Heart left ventricle (tissue), 16 donors: ENCODE results near the gene BNIP3. TPM values are rescaled to one million over a fixed set of nuclear protein-coding genes. Genes with fewer than 3 reads are reported as not detected.

Experiments
- ATAC-seq, 4 donors: fragments of 200-7000 bp; cut with Tn5 transposase; one replicate each; pipeline ENCODE4 v1.9.1; 2020 to 2022; ENCODE audit warnings: moderate library complexity in 4 of 4, mild to moderate bottlenecking in 3 of 4, moderate number of reproducible peaks in 1 of 4
- DNase-seq, 5 donors: peaks; one replicate each; pipeline ENCODE4 v3.0.0-alpha.2; 2020
- H3K27ac ChIP-seq, 12 donors: fragments of 200-600 bp; sonication (generic) in 4 of 12; one replicate each; pipeline versions ENCODE4 v1.5.0 to v1.8.0; 2016 to 2022; ENCODE audit warnings: mild to moderate bottlenecking in 2 of 12
- H3K27me3 ChIP-seq, 9 donors: fragments of 200-600 bp; sonication (generic) in 2 of 9; one replicate each; pipeline versions ENCODE4 v1.5.1 to v1.8.0; 2016 to 2022; ENCODE audit warnings: mild to moderate bottlenecking in 3 of 9
- H3K36me3 ChIP-seq, 9 donors: fragments of 200-600 bp; sonication (generic) in 2 of 9; one replicate each; pipeline versions ENCODE4 v1.5.0 to v1.8.0; 2018 to 2022; ENCODE audit warnings: mild to moderate bottlenecking in 2 of 9
- H3K4me1 ChIP-seq, 12 donors: fragments of 200-600 bp; sonication (generic) in 4 of 12; one replicate each; pipeline versions ENCODE4 v1.5.0 to v1.8.0; 2016 to 2022; ENCODE audit warnings: mild to moderate bottlenecking in 3 of 12
- H3K4me3 ChIP-seq, 12 donors: fragments of 200-600 bp; sonication (generic) in 4 of 12; one replicate each; pipeline versions ENCODE4 v1.5.0 to v1.8.0; 2017 to 2022; ENCODE audit warnings: mild to moderate bottlenecking in 9 of 12, moderate library complexity in 4 of 12
- H3K9me3 ChIP-seq, 12 donors: fragments of 200-600 bp; sonication (generic) in 4 of 12; one replicate each; pipeline versions ENCODE4 v1.5.0 to v1.8.0; 2016 to 2022; ENCODE audit warnings: mild to moderate bottlenecking in 1 of 12
- CTCF ChIP-seq, 12 donors: fragments of 200-600 bp; sonication (generic) in 4 of 12; IDR thresholded peaks; one replicate each; pipeline versions ENCODE4 v1.5.0 to v1.8.0; 2018 to 2022; ENCODE audit warnings: antibody characterized with exemption in 12 of 12, mild to moderate bottlenecking in 5 of 12
- POLR2A ChIP-seq, 2 donors: fragments of 450-650 bp; IDR thresholded peaks; one replicate each; pipeline ENCODE4 v1.6.1; 2017; ENCODE audit warnings: antibody characterized with exemption in 2 of 2, mild to moderate bottlenecking in 2 of 2, moderate library complexity in 2 of 2
- WGBS, 4 donors: extraction: QIAGEN DNeasy Blood & Tissue Kit in 2 of 4; methylation state at CpG; one replicate each; pipeline versions ENCODE4 v1.1.5 to v1.1.7; 2013 to 2018; 5-methylcytosine and 5-hydroxymethylcytosine counted together
- intact Hi-C, 10 donors: fragments of 100-400 bp; cut with DNase I; formaldehyde crosslinking; loops; one replicate each; pipeline versions ENCODE4 v1.11.1 to v1.14.2; 2022
- polyA plus RNA-seq, 2 donors: library from polyadenylated mRNA; stranded (reverse); fragments of 200-250 nt; gene quantifications; one replicate each; pipeline ENCODE4 v1.2.3, GENCODE V29; 2013
- total RNA-seq, 9 donors: library from RNA; depleted of rRNA in 2 of 9; stranded (reverse); fragments of >200 nt in 2 of 9; fragmentation: NEBNext Ultra II Directional in 3 of 9; extraction: Animal tissue kit (Norgen Biotek cat#: 25700) in 3 of 9; gene quantifications; one replicate each; pipeline versions ENCODE4 v1.1.0 to v1.2.4, GENCODE V29; 2016 to 2023
- donor health status: ischemic (EF 13 %, LVEDD 7.1; RV severe dilation, severe dysfunction).
- donor health status: healthy with polysubstance abuse.
- donor health status: DM: no; HTN: yes; CAD: no.
- donor health status: DM: no; HTN: no; CAD: no.
- donor health status: ischemic (EF 25% LVEDD 6.9; RV normal size, moderate dysfunction).
- donor health status: ischemic (EF 25% LVEDD 5.7; RV mildly dilated, moderate dysfunction).
- donor health status: healthy.
- donor health status: DM: yes; HTN: yes; CAD: no.
- donor health status: ischemic (EF 35%, LVEDD 5.7; RV mildly dilated, moderate dysfunction).
- donor health status: nonischemic (EF 11% LVEDD 7.7; RV severe dilation, severe dysfunction).
- donor health status: DM: yes; HTN: yes; CAD: no.
- donor health status: PGD.
- donor health status: ischemic (EF 29% LVEDD 5.4; RV normal size, mild dysfunction).
- donor health status: nonischemic (EF 23%, LVEDD 6.1; RV moderate dilation, normal function).

The BNIP3 gene
- total and polyA plus RNA-seq, 11 donors = 48.1 to 711 (median 123) TPM

GRCh38 chr10:131998845-131999681, 17.3 kb upstream of the BNIP3 start:
- intact Hi-C loops = no loop called here
- DNase-seq = no peak
- no peaks in the 10 kb centered on the region for H3K27me3 ChIP-seq
- H3K4me1 ChIP-seq = peaks cover 0 to 41% (median 21%) of the 10 kb centered on the region in 12 donors
- 89 to 94% (median 92%) methylated on average over 11 to 18 of the region's 18 CpGs for WGBS, 4 donors
- peak overlapping the region in 3 of 12 donors; percentile 62 to 90 (median 70) for H3K27ac ChIP-seq
- no peaks in the 10 kb centered on the region for H3K36me3 ChIP-seq
- no peak for ATAC-seq
- TF ChIP-seq CTCF (IDR thresholded peaks at IDR 0.05) (no peak), POLR2A (IDR thresholded peaks at IDR 0.05) (no peak)
- no peaks in the 10 kb centered on the region for H3K9me3 ChIP-seq
- no peak overlapping the region for H3K4me3 ChIP-seq

- no peaks in the 10 kb centered on the region for H3K27me3 ChIP-seq
- H3K4me1 ChIP-seq = peaks cover 0 to 43% (median 22%) of the 10 kb centered on the region in 12 donors
- ATAC-seq = no peak
- H3K4me3 ChIP-seq = peak overlapping the region in 1 of 12 donors; percentile 3
- no peaks in the 10 kb centered on the region for H3K9me3 ChIP-seq
- no peak for DNase-seq
- intact Hi-C loops = no loop called here
- TF ChIP-seq CTCF (IDR thresholded peaks at IDR 0.05) = no peak
- TF ChIP-seq POLR2A (IDR thresholded peaks at IDR 0.05) = no peak
- no peaks in the 10 kb centered on the region for H3K36me3 ChIP-seq
- WGBS, 4 donors = 65 to 68% (median 68%) methylated on average over 15 of the region's 15 CpGs
- H3K27ac ChIP-seq = peak overlapping the region; percentile 20 to 90 (median 69)
Measured at GRCh38 chr10:131998050-131998844, 16.5 kb upstream of the BNIP3 start.

GRCh38 chr10:131997366-131998049, 15.8 kb upstream of the BNIP3 start:
- H3K27me3 ChIP-seq = no peaks in the 10 kb centered on the region
- DNase-seq (peak in 2 of 5 donors; percentile 72 to 77), ATAC-seq (peak; percentile 40 to 76 (median 57))
- H3K27ac ChIP-seq = peak overlapping the region; percentile 20 to 90 (median 69)
- peaks cover 0 to 43% (median 22%) of the 10 kb centered on the region in 12 donors for H3K4me1 ChIP-seq
- no peaks in the 10 kb centered on the region for H3K36me3 ChIP-seq
- no peaks in the 10 kb centered on the region for H3K9me3 ChIP-seq
- no peak overlapping the region for H3K4me3 ChIP-seq
- no peak for TF ChIP-seq CTCF (IDR thresholded peaks at IDR 0.05)
- no peak for TF ChIP-seq POLR2A (IDR thresholded peaks at IDR 0.05)
- 22 to 31% (median 24%) methylated on average over 13 of the region's 13 CpGs for WGBS, 4 donors
- intact Hi-C loops = loop anchor here in 2 of 10 donors (2.0 kb wide), 2 partner anchors 13 to 17 kb away; partner anchors contain the start of gene BNIP3 (in 1 of the 2)
